GM12873 (cell line): ENCODE results near the gene NELL1.

Source experiments
- TF ChIP-seq, protein P1 (sequence below): IDR thresholded peaks from 2 replicates; pipeline ENCODE4 v1.5.1; 2012; ENCODE audit warnings: low read depth, mild to moderate bottlenecking, moderate library complexity, low read length, control low read depth; ENCODE audit not compliant: insufficient read depth; ENCODE audit errors: missing control alignments

NELL1 gene

DNA sequence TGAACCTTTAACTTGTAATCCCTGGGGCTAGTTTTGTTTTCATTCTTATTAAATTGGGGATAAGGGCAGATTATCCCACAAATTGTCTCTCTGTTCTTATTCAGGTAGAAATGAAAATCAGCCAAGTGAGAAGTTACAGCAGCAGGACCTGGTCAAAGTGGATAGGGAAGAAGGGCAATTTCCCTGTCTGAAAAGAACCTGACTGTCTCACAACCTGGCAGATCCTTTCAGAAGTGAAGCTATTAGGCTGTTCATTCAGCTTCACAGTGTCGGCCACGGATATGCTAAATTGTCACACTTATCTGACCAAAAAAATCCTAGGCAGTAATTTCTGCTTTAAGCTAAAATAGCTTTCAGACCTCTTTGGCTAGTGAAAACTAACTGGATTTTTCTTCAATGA is 810.9 kb downstream of the NELL1 start:
- TF ChIP-seq, protein P1, sequence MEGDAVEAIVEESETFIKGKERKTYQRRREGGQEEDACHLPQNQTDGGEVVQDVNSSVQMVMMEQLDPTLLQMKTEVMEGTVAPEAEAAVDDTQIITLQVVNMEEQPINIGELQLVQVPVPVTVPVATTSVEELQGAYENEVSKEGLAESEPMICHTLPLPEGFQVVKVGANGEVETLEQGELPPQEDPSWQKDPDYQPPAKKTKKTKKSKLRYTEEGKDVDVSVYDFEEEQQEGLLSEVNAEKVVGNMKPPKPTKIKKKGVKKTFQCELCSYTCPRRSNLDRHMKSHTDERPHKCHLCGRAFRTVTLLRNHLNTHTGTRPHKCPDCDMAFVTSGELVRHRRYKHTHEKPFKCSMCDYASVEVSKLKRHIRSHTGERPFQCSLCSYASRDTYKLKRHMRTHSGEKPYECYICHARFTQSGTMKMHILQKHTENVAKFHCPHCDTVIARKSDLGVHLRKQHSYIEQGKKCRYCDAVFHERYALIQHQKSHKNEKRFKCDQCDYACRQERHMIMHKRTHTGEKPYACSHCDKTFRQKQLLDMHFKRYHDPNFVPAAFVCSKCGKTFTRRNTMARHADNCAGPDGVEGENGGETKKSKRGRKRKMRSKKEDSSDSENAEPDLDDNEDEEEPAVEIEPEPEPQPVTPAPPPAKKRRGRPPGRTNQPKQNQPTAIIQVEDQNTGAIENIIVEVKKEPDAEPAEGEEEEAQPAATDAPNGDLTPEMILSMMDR, result no peak

DNA sequence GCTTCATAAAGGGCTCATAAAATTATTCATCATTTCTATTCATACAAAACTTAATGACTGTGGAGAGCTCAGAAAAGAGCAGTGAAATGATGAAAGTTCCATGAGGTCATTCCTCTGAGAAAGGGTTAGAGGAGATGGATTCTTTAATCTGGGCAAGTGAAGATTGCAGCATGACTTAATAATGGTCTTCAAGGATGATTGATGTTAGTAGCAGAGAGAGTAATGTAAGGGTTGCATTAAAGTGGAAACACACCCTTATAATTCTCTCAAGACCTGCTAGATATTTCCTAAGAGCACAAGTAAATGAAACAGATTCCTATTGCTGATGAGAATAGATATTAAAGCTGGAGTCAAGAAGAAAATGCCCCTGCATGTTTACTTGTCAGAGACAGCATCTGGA is 811.9 kb downstream of the NELL1 start:
- TF ChIP-seq, protein P1, result no peak

DNA sequence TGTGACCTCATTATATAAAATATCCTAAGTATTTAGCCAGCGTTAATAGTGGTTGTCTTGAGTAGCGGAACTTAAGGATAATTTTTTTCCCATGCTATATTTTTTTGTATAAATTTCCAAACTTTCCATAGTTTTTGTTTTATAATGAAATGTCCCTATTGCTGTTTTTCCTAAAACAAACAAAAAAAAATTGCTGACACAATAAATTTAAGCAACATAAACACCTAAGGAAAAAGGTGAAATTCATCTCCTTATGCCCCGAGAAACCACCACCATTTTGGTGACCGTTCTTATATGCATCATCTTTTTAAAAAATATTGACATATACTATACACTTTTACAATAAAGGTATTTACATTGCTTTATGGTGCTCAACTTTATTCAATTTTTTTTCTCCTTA is 814.7 kb downstream of the NELL1 start:
- TF ChIP-seq, protein P1, result no peak

DNA sequence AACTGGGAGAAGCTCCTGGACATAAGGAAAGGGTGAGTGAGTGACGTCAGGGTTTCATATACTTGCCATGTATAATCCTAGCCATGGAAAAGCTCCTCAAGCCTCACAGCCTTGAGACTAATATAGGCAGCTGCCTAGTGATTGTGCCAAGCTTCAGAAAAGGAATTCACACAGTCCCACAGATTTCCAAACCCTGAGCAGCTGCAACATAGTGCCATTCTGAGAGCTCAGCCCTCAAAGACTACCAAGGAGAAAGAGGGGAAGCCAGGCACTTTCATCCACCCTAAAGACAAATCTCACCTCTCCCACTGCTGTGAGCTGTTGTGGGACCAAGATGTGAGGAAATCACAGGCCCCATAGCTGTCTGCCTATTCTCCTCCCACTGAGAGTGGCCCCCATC is 815.6 kb downstream of the NELL1 start:
- TF ChIP-seq, protein P1, result no peak

DNA sequence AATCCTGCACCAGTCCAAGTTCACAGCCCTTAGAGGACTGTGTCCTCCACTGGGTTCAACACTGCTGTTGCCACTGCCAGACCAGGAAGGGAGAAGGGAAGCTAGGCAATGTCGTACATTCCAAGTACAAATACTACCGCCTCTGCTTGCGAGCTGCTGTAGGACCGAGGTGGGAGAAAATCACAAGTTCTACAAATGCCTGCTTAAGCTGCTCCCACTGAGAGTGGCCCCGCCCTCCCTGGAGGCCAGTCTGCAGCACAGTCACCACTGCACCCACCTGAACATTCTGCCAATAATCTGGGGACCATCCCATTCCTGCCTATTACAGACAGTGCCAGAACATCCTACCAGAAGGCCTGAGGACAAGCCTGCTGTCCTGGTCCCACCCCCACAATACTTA is 816.0 kb downstream of the NELL1 start:
- TF ChIP-seq, protein P1, result no peak

DNA sequence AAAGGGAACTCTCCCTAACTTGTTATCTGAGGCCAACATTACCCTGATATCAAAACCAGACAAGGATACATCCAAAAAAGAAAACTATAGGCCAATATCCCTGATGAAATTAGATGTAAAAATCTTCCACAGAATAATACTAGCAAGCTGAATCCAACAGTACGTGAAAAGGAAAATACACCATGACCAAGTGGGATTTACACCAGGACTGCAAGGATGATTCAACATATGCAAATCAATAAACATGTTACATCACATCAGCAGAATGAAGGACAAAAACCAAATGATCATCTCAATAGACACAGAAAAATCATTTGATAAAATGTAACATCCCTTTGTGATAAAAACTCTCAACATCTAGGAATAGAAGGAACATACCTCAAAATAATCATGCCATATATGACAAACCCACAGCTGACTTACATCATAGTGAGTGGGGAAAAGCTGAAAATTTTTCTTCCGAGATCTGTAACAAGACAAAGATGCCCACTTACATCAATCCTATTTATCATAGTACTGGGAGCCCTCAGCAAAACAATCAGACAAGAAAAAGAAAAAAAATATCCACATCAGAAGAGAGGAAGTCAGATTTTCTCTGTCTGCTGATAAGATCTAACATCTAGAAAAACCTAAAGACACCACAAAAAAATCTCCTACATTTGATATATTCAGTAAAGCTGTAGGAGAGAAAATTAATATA is 820.2 kb downstream of the NELL1 start:
- TF ChIP-seq, protein P1, result no peak

DNA sequence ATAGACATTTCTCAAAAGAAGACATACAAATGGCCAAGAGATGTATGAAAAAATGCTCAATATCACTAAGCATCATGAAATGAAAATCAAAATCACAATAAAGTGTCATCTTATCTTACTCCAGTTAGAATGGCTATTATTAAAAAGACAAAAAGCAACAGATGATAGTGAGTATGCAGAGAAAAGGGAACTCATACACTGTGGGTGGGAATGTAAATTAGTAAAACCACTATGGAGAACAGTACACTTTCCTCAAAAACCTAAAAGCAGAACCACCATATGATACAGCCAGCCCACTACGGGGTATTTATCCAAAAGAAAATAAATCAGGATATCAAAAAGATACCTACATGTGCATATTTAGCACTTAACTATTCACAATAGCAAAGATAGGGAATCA is 823.5 kb downstream of the NELL1 start:
- TF ChIP-seq, protein P1, result no peak
